Measurements from ENCODE around the gene CAPN13.

The CAPN13 gene

GRCh38 chr2:30823452-30823851, 16.2 kb upstream of the CAPN13 start:
- no peak for DNase-seq (ENCODE audit: low read depth)
- no peak overlapping the region for H3K4me3 ChIP-seq (ENCODE audit: low read depth, low read length)
- TF ChIP-seq CTCF (IDR thresholded peaks at IDR 0.05; ENCODE audit: control insufficient read depth, extremely low read depth, insufficient read depth), result no peak

GRCh38 chr2:30821960-30822359, 14.7 kb upstream of the CAPN13 start:
- TF ChIP-seq CTCF (IDR thresholded peaks at IDR 0.05; ENCODE audit: control insufficient read depth, extremely low read depth, insufficient read depth), result no peak
- H3K4me3 ChIP-seq (ENCODE audit: low read depth, low read length), result no peak overlapping the region
- no peak for DNase-seq (ENCODE audit: low read depth)

GRCh38 chr2:30820381-30821055, 13.3 kb upstream of the CAPN13 start:
- no peak overlapping the region for H3K4me3 ChIP-seq (ENCODE audit: low read depth, low read length)
- DNase-seq (ENCODE audit: low read depth), result no peak
- TF ChIP-seq CTCF (IDR thresholded peaks at IDR 0.05; ENCODE audit: control insufficient read depth, extremely low read depth, insufficient read depth), result no peak

- no peak for DNase-seq (ENCODE audit: low read depth)
- H3K4me3 ChIP-seq (ENCODE audit: low read depth, low read length), result no peak overlapping the region
- TF ChIP-seq CTCF (IDR thresholded peaks at IDR 0.05; ENCODE audit: control insufficient read depth, extremely low read depth, insufficient read depth), result no peak
These were observed 2.7 kb upstream of the CAPN13 start for GRCh38 chr2:30809938-30810337.

- DNase-seq (ENCODE audit: low read depth), result no peak
- H3K4me3 ChIP-seq (ENCODE audit: low read depth, low read length), result no peak overlapping the region
- no peak for TF ChIP-seq CTCF (IDR thresholded peaks at IDR 0.05; ENCODE audit: control insufficient read depth, extremely low read depth, insufficient read depth)
These were observed 1.4 kb upstream of the CAPN13 start for GRCh38 chr2:30808695-30809094.

- no peak for TF ChIP-seq CTCF (IDR thresholded peaks at IDR 0.05; ENCODE audit: control insufficient read depth, extremely low read depth, insufficient read depth)
- DNase-seq (ENCODE audit: low read depth), result no peak
- no peak overlapping the region for H3K4me3 ChIP-seq (ENCODE audit: low read depth, low read length)
These were observed 4.0 kb downstream of the CAPN13 start for GRCh38 chr2:30803281-30803680.

GRCh38 chr2:30802611-30803010, 4.6 kb downstream of the CAPN13 start:
- no peak for DNase-seq (ENCODE audit: low read depth)
- no peak for TF ChIP-seq CTCF (IDR thresholded peaks at IDR 0.05; ENCODE audit: control insufficient read depth, extremely low read depth, insufficient read depth)

More at GRCh38 chr2:30802611-30803010, 4.6 kb downstream of the CAPN13 start:
- no peak overlapping the region for H3K4me3 ChIP-seq (ENCODE audit: low read depth, low read length)
